ENCODE measurements around the gene CTU1.
A peak's percentile ranks its signal among the peaks of the same experiment; 100 is the strongest.

The CTU1 gene

DNA sequence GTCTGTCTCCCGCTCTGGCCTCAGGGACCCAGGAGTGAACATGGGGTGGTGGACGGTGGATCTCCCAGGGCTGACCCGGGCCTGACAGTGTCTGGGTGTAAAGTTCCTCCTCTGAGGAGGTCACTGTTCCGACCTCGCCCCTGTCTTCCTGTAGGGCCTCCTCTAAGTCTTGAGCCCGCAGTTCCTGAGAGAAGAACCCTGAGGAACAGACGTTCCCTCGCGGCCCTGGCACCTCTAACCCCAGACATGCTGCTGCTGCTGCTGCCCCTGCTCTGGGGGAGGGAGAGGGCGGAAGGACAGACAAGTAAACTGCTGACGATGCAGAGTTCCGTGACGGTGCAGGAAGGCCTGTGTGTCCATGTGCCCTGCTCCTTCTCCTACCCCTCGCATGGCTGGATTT, 16.5 kb upstream of the CTU1 start, which contains the start of gene SIGLEC9:
TSS of gene SIGLEC9 (plus strand) at position 178 of the 400 bp plus-strand sequence. CDS start at position 247, 69 bp downstream.
- DNase-seq (ENCODE audit: insufficient read length, low spot score) (no peak), FAIRE-seq (peak; percentile 28)
- TF ChIP-seq POLR2AphosphoS5 (IDR thresholded peaks at IDR 0.05; ENCODE audit: low read depth, low read length) (no peak), SPI1 (IDR thresholded peaks at IDR 0.05; ENCODE audit: low read depth, low read length) (no peak), PAX5 (IDR thresholded peaks at IDR 0.05; ENCODE audit: insufficient read depth, low read length, severe bottlenecking) (no peak)

DNA sequence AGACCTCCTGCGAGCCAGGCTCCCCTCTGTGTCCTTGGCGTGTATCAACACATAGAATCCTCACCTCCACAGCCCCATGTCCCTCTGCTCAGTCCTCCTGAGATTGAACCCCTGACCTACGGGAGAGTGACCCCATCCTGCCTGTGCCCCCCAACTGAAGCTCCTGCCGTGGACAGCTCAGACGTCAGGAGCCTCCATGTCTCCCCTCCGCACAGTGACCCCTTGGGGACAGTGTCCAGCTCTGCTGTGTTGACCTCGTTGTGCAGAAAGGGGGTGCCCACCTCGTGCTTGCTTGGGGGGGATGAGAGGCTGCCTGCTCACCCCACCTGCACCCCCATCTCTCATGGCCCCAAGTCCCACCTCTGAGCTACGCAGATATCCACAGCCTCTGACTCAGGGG, 16.0 kb upstream of the CTU1 start:
- DNase-seq (ENCODE audit: insufficient read length, low spot score) (no peak), FAIRE-seq (no peak)
- TF ChIP-seq POLR2A (IDR thresholded peaks at IDR 0.05; ENCODE audit: low read depth, low read length), result no peak
- no peak for TF ChIP-seq SPI1 (IDR thresholded peaks at IDR 0.05; ENCODE audit: low read depth, low read length)
- no peak for TF ChIP-seq PAX5 (IDR thresholded peaks at IDR 0.05; ENCODE audit: insufficient read depth, low read length, severe bottlenecking)
- no peak for TF ChIP-seq POU2F2 (IDR thresholded peaks at IDR 0.05; ENCODE audit: low read depth, low read length)
- no peak for TF ChIP-seq POLR2AphosphoS5 (IDR thresholded peaks at IDR 0.05; ENCODE audit: low read depth, low read length)
- TF ChIP-seq TAF1 (IDR thresholded peaks at IDR 0.05; ENCODE audit: low read depth, low read length), result no peak

DNA sequence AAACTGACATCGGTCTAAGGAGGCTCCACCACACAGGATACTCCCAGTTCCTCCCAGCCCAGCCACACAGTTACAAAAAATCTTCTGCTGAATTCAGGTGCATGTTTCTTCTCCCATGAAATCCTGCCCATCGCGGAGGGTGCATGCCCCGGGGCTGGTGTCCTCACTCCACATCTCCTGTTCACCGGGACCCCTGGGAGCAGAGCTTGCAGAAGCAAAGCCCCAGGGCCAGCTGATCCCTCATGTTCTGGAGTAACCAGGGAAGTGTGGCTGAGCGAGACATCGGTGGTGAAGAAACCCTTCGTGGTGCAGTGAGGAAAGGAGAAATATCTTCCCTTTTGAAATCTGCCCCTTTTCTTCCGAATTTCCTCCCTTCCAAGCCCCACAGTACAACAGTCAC, 15.6 kb upstream of the CTU1 start:
- no peak for FAIRE-seq
- DNase-seq (ENCODE audit: insufficient read length, low spot score), result no peak
- TF ChIP-seq TAF1 (IDR thresholded peaks at IDR 0.05; ENCODE audit: low read depth, low read length) (no peak), POU2F2 (IDR thresholded peaks at IDR 0.05; ENCODE audit: low read depth, low read length) (no peak), POLR2A (IDR thresholded peaks at IDR 0.05; ENCODE audit: low read depth, low read length) (no peak)

DNA sequence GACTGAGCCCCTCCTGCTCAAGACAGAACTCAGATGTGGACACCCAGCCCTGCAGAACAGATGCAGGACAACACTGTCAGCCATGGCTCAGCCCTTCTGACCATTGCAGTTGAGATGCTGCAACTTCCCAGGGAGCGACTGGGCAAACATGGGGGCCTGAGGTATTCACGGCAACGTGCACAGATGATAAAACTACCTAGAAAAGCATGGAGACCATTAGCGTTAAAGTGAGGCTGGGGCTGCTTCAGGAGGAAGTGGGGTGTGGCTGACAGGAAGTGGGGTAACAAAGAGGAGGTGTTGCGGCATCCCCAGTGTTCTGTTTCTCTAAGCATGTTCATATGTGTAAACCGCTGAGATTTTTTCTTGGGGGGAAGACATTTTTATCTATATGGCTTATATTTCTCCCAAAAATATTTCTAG, 15.2 kb upstream of the CTU1 start:
- peak; percentile 47; the same call in 1 of the 2 replicates for TF ChIP-seq SPI1 (IDR thresholded peaks at IDR 0.05; ENCODE audit: low read depth, low read length)
- no peak for TF ChIP-seq PAX5 (IDR thresholded peaks at IDR 0.05; ENCODE audit: insufficient read depth, low read length, severe bottlenecking)
- FAIRE-seq, result no peak
- no peak for DNase-seq (ENCODE audit: insufficient read length, low spot score)

DNA sequence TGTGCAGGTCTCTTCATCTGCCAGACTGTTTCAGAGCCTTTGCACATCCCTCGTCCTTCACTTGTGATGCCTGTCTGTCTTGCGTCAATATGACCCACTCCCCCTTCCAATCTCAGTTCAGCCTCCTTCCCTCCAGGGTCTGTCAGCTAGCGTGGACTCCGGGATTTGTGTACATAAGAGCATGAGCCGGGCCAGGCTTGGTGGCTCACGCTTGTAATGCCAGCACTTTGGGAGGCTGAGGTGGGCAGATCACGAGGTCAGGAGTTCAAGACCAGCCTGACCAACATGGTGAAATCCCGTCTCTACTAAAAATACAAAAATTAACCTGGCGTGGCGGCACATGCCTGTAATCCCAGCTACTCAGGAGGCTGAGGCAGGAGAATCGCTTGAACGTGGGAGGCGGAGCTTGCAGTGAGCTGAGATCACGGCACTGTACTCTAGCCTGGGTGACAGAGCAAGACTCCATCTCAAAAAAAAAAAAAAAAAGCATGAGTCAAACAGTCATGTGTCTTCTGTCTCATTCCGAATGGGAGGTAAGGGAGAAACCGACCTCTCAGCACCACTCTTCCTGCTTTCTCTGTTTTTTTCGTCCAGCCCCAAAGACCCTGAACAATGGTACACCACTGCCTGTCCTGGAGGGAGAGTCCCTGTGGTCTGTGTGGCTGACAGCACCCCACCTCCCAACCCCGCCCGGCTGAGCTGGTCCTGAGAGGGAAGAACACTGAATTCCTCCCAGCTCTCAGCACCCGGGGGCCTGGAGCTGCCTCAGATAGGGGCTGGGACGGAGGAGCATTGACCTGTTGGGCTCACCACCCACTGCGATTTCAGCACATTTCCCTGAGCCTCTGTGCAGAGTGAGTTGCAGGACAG, 14.1 kb upstream of the CTU1 start:
- no peak for DNase-seq (ENCODE audit: insufficient read length, low spot score)
- TF ChIP-seq TAF1 (IDR thresholded peaks at IDR 0.05; ENCODE audit: low read depth, low read length) (no peak), POLR2AphosphoS5 (IDR thresholded peaks at IDR 0.05; ENCODE audit: low read depth, low read length) (no peak), SPI1 (IDR thresholded peaks at IDR 0.05; ENCODE audit: low read depth, low read length) (no peak), PAX5 (IDR thresholded peaks at IDR 0.05; ENCODE audit: insufficient read depth, low read length, severe bottlenecking) (no peak), POLR2A (IDR thresholded peaks at IDR 0.05; ENCODE audit: low read depth, low read length) (no peak), POU2F2 (IDR thresholded peaks at IDR 0.05; ENCODE audit: low read depth, low read length) (no peak)
- no peak for FAIRE-seq

DNA sequence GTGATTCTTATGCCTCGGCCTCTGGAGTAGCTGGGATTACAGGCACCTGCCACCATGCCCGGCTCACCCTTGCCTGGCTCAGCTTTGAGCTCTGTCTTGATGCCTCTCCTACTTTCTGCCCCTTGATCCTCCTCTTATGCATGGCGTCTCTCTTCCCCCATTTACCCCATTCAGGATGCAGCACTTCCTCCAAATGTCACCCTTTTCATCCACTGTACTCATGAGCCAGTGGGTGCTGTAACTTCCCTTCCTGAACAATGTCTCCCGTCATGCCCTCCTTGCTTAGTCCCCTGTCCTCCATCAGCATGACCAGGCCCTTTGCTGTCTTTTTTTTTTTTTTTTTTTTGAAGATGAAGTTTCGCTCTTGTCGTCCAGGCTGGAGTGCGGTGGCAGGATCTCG, 13.0 kb upstream of the CTU1 start:
- TF ChIP-seq PAX5 (IDR thresholded peaks at IDR 0.05; ENCODE audit: insufficient read depth, low read length, severe bottlenecking) (no peak), POLR2A (IDR thresholded peaks at IDR 0.05; ENCODE audit: low read depth, low read length) (no peak), POLR2AphosphoS5 (IDR thresholded peaks at IDR 0.05; ENCODE audit: low read depth, low read length) (no peak), TAF1 (IDR thresholded peaks at IDR 0.05; ENCODE audit: low read depth, low read length) (no peak), POU2F2 (IDR thresholded peaks at IDR 0.05; ENCODE audit: low read depth, low read length) (no peak), SPI1 (IDR thresholded peaks at IDR 0.05; ENCODE audit: low read depth, low read length) (no peak)
- DNase-seq (ENCODE audit: insufficient read length, low spot score) (no peak), FAIRE-seq (no peak)

DNA sequence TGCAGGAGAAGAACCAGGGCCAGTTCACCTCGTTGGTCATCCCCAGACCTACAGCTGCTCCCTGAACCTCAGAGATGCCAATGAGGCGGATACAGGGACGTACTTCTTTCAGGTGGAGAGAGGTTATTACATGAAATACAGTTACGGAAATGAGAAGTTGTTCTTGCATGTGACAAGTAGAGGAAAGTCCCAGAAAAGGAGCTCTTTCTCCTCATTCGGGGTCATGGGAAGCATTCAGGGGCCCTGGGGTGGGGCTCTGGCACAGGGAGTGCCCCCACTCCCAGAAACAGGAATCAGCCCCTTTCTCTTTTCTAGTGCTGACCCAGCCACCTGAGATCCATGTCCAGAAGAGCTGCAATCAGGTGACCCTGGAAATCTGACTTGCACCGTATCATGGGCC, 12.0 kb upstream of the CTU1 start:
- DNase-seq (ENCODE audit: insufficient read length, low spot score) (no peak), FAIRE-seq (no peak)
- TF ChIP-seq POLR2A (IDR thresholded peaks at IDR 0.05; ENCODE audit: low read depth, low read length), result no peak
- TF ChIP-seq POU2F2 (IDR thresholded peaks at IDR 0.05; ENCODE audit: low read depth, low read length), result no peak
- TF ChIP-seq POLR2AphosphoS5 (IDR thresholded peaks at IDR 0.05; ENCODE audit: low read depth, low read length), result no peak
- TF ChIP-seq SPI1 (IDR thresholded peaks at IDR 0.05; ENCODE audit: low read depth, low read length), result no peak
- TF ChIP-seq PAX5 (IDR thresholded peaks at IDR 0.05; ENCODE audit: insufficient read depth, low read length, severe bottlenecking), result no peak
- no peak for TF ChIP-seq TAF1 (IDR thresholded peaks at IDR 0.05; ENCODE audit: low read depth, low read length)

DNA sequence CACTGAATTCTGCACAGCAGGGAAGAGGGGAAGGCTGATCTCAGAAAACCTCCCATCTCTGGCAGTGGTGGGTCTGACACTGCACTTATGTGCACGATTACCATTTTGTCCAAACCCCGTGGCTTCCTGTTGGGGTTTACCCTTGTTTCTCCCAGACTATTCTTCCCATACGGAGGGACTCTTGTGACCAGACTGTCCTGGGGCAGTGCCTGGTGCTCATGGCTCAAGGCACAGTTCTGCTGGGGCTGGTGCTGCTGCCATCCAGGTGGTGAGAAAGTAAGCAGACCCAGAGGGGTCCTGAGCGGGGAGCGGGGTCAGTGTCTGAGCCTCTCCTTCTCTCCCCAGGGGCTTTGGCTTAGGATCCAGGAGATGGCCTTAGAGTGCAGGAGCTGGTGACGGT, 11.4 kb upstream of the CTU1 start:
- TF ChIP-seq TAF1 (IDR thresholded peaks at IDR 0.05; ENCODE audit: low read depth, low read length) (no peak), SPI1 (IDR thresholded peaks at IDR 0.05; ENCODE audit: low read depth, low read length) (no peak)
- no peak for DNase-seq (ENCODE audit: insufficient read length, low spot score)
- no peak for FAIRE-seq

DNA sequence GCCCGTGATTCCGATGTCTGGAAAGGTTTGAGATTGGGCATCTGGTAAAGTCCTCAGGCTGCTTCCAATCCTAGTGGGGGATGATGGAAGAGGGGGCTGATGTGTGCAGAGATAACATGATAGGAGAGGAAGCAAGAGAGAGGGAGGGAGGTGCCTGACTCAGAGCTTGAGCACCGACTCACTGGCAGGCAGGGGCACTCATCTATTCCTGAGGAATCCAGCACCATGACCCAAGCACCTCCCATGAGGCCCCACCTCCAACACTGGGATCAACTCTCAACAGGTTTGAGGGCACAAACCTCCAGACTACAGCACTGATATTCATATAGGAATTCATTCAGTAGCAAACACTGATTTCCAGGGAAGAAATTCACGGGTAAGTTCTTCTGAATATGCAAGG, 10.9 kb upstream of the CTU1 start:
- no peak for FAIRE-seq
- no peak for TF ChIP-seq POU2F2 (IDR thresholded peaks at IDR 0.05; ENCODE audit: low read depth, low read length)
- TF ChIP-seq SPI1 (IDR thresholded peaks at IDR 0.05; ENCODE audit: low read depth, low read length), result no peak
- no peak for TF ChIP-seq TAF1 (IDR thresholded peaks at IDR 0.05; ENCODE audit: low read depth, low read length)
- no peak for TF ChIP-seq POLR2A (IDR thresholded peaks at IDR 0.05; ENCODE audit: low read depth, low read length)
- no peak for TF ChIP-seq POLR2AphosphoS5 (IDR thresholded peaks at IDR 0.05; ENCODE audit: low read depth, low read length)
- no peak for TF ChIP-seq PAX5 (IDR thresholded peaks at IDR 0.05; ENCODE audit: insufficient read depth, low read length, severe bottlenecking)
- no peak for DNase-seq (ENCODE audit: insufficient read length, low spot score)

DNA sequence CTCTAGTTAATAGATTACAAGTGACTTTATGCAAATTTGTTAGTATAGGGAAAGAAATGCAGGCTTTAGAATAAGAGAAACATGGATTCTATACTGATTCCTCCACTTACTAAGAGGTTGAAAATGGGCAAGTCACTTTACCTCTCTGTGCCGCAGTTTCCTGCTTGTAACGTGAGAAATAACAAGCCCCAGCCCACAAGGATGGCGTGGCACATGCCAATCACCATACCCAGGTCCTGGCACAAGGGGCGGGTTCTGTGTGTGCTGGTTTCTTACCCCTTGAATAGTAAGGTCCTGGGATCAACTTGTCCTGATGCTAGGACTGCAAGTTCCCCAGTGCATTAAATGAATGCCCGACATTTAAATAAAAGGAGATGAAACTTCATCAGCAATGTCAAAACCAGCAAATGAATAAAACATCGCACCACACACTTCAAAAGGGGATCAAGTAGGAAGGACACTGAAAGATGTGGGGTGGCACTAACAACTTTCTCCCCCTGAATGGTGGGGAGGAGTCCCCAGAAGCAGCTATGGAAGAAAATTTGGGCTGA, 8.6 kb upstream of the CTU1 start:
- no peak for TF ChIP-seq PAX5 (IDR thresholded peaks at IDR 0.05; ENCODE audit: insufficient read depth, low read length, severe bottlenecking)
- no peak for TF ChIP-seq POU2F2 (IDR thresholded peaks at IDR 0.05; ENCODE audit: low read depth, low read length)
- TF ChIP-seq POLR2A (IDR thresholded peaks at IDR 0.05; ENCODE audit: low read depth, low read length), result no peak
- TF ChIP-seq TAF1 (IDR thresholded peaks at IDR 0.05; ENCODE audit: low read depth, low read length), result no peak
- TF ChIP-seq POLR2AphosphoS5 (IDR thresholded peaks at IDR 0.05; ENCODE audit: low read depth, low read length), result no peak
- no peak for TF ChIP-seq SPI1 (IDR thresholded peaks at IDR 0.05; ENCODE audit: low read depth, low read length)
- no peak for DNase-seq (ENCODE audit: insufficient read length, low spot score)
- no peak for FAIRE-seq

All from GM12891 (cell line).